IMR-90 (cell line): ENCODE data around the gene CBFA2T3. TPM values are rescaled to one million over a fixed set of nuclear protein-coding genes. Genes with fewer than 3 reads are reported as not detected.

Experiments used
- ATAC-seq: fragments of 200-7000 bp; cut with Tn5 transposase; 2 replicates; pipeline ENCODE4 v1.9.1; 2020; ENCODE audit warnings: low read depth, mild to moderate bottlenecking, moderate library complexity
- BruUV-seq: library from RNA; stranded (reverse); fragments of 400-500 nt; replicated peaks from 2 replicates; lab custom pipeline; 2021; lab: Mats Ljungman, UMichigan
- CTCF ChIA-PET: fragments of 300-600 bp; formaldehyde crosslinking; extraction: SDS; loops from one replicate; lab custom pipeline; 2021; ENCODE audit warnings: antibody characterized with exemption; lab: Yijun Ruan, JAX
- POLR2A ChIA-PET: fragments of 300-600 bp; sonication (Branson Sonifier 250); formaldehyde crosslinking; loops from one replicate; lab custom pipeline; 2022; ENCODE audit warnings: antibody characterized with exemption; ENCODE audit not compliant: unreplicated experiment; lab: Charles Lee
- DNase-seq: peaks from one replicate; pipeline ENCODE4 v3.0.0; 2013
- H2AFZ ChIP-seq: replicated peaks from 2 replicates; pipeline ENCODE3; 2013; ENCODE audit warnings: low read length, mild to moderate bottlenecking; ENCODE audit not compliant: poor library complexity
- H2AK5ac ChIP-seq: 2 replicates; pipeline ENCODE4 v1.6.1; 2013; ENCODE audit warnings: low read depth, low read length, inconsistent platforms
- H2AK9ac ChIP-seq: replicated peaks from 2 replicates; pipeline ENCODE3; 2013; ENCODE audit warnings: mild to moderate bottlenecking, low read depth, low read length, moderate library complexity; ENCODE audit not compliant: poor library complexity
- H2BK120ac ChIP-seq: 2 replicates; pipeline ENCODE4 v1.6.1; 2013; ENCODE audit warnings: low read depth, low read length, inconsistent platforms
- H2BK15ac ChIP-seq: 3 replicates; pipeline ENCODE4 v1.6.1; 2013; ENCODE audit warnings: low read depth, low read length, inconsistent platforms
- H2BK20ac ChIP-seq: 2 replicates; pipeline ENCODE4 v1.6.1; 2013; ENCODE audit warnings: low read depth, mild to moderate bottlenecking, inconsistent platforms, low read length, moderate library complexity
- H2BK5ac ChIP-seq: 2 replicates; pipeline ENCODE4 v1.6.1; 2013; ENCODE audit warnings: mild to moderate bottlenecking, low read depth, low read length, inconsistent platforms; ENCODE audit not compliant: poor library complexity, severe bottlenecking
- H3K14ac ChIP-seq: replicated peaks from 2 replicates; pipeline ENCODE4 v1.6.1; 2013; ENCODE audit warnings: low read depth, low read length, inconsistent platforms
- H3K18ac ChIP-seq: 2 replicates; pipeline ENCODE4 v1.6.1; 2013; ENCODE audit warnings: low read depth, low read length, control low read depth
- H3K23ac ChIP-seq: 2 replicates; pipeline ENCODE4 v1.6.1; 2013; ENCODE audit warnings: low read depth, low read length, inconsistent platforms
- H3K27ac ChIP-seq: 2 replicates; pipeline ENCODE4 v1.5.1; 2013; ENCODE audit warnings: mild to moderate bottlenecking, control low read depth, low read length; ENCODE audit not compliant: insufficient read depth
- H3K27me3 ChIP-seq: 2 replicates; pipeline ENCODE4 v1.6.1; 2013; ENCODE audit warnings: low read length; ENCODE audit not compliant: control insufficient read depth, insufficient read depth
- H3K36me3 ChIP-seq: 2 replicates; pipeline ENCODE4 v1.6.1; 2013; ENCODE audit warnings: low read length, mixed read lengths; ENCODE audit not compliant: control insufficient read depth, insufficient read depth
- H3K4ac ChIP-seq: 2 replicates; pipeline ENCODE4 v1.6.1; 2013; ENCODE audit warnings: low read depth, low read length, inconsistent platforms
- H3K4me1 ChIP-seq: 2 replicates; pipeline ENCODE4 v1.6.1; 2013; ENCODE audit warnings: low read length, mixed read lengths; ENCODE audit not compliant: control insufficient read depth, insufficient read depth
- H3K4me2 ChIP-seq: 2 replicates; pipeline ENCODE4 v1.6.1; 2013; ENCODE audit warnings: low read depth, mild to moderate bottlenecking, control low read depth, low read length, moderate library complexity
- H3K4me3 ChIP-seq: 2 replicates; pipeline ENCODE4 v1.5.1; 2013; ENCODE audit warnings: low read depth, mild to moderate bottlenecking, control low read depth, low read length, moderate library complexity; ENCODE audit not compliant: insufficient read depth
- H3K56ac ChIP-seq: 2 replicates; pipeline ENCODE4 v1.6.1; 2013; ENCODE audit warnings: low read length, inconsistent platforms; ENCODE audit not compliant: insufficient read depth; ENCODE audit errors: extremely low read depth
- H3K79me1 ChIP-seq, 2 experiments: 2 replicates each; pipeline ENCODE4 v1.6.1; 2013; ENCODE audit warnings: low read length in 2 of 2, inconsistent platforms in 1 of 2, low read depth in 1 of 2
- H3K9ac ChIP-seq: 2 replicates; pipeline ENCODE4 v1.6.1; 2013; ENCODE audit warnings: low read depth, low read length, control low read depth
- H3K9me1 ChIP-seq: 2 replicates; pipeline ENCODE4 v1.6.1; 2013; ENCODE audit warnings: low read length, inconsistent platforms; ENCODE audit not compliant: insufficient read depth
- H3K9me3 ChIP-seq: 2 replicates; pipeline ENCODE4 v1.6.1; 2013; ENCODE audit warnings: low read length; ENCODE audit not compliant: control insufficient read depth, insufficient read depth
- H4K20me1 ChIP-seq: 2 replicates; pipeline ENCODE4 v1.6.1; 2013; ENCODE audit warnings: low read length, inconsistent platforms; ENCODE audit not compliant: insufficient read depth
- H4K5ac ChIP-seq: 2 replicates; pipeline ENCODE4 v1.6.1; 2013; ENCODE audit warnings: mild to moderate bottlenecking, low read depth, low read length, control low read depth
- H4K8ac ChIP-seq, 2 experiments: 2 replicates each; pipeline ENCODE4 v1.6.1; 2013; ENCODE audit warnings: low read depth in 2 of 2, low read length in 2 of 2, control low read depth in 1 of 2, inconsistent platforms in 1 of 2
- H4K91ac ChIP-seq: 2 replicates; pipeline ENCODE4 v1.6.1; 2013; ENCODE audit warnings: low read depth, low read length, inconsistent platforms; ENCODE audit not compliant: insufficient read depth
- CHD1 ChIP-seq: IDR thresholded peaks from 2 replicates; pipeline ENCODE4 v1.6.1; 2012; ENCODE audit warnings: low read depth, low read length, improper control_type of control experiment
- FOS ChIP-seq: fragments of 150-350 bp; IDR thresholded peaks from 2 replicates; pipeline ENCODE4 v1.6.1; 2016; ENCODE audit warnings: low read depth, low read length
- MAZ ChIP-seq: IDR thresholded peaks from 2 replicates; pipeline ENCODE4 v1.6.1; 2012; ENCODE audit warnings: low read depth, mild to moderate bottlenecking, low read length, improper control_type of control experiment, moderate library complexity, borderline replicate concordance
- MXI1 ChIP-seq: IDR thresholded peaks from 2 replicates; pipeline ENCODE4 v1.6.1; 2012; ENCODE audit warnings: low read depth, mild to moderate bottlenecking, low read length, moderate library complexity, borderline replicate concordance
- NFE2L2 ChIP-seq: fragments of 150-350 bp; IDR thresholded peaks from 2 replicates; pipeline ENCODE4 v1.6.1; 2016; ENCODE audit warnings: low read depth, mild to moderate bottlenecking, low read length
- POLR2A ChIP-seq: IDR thresholded peaks from 2 replicates; pipeline ENCODE4 v1.6.1; 2012; ENCODE audit warnings: mild to moderate bottlenecking, low read depth, low read length
- RCOR1 ChIP-seq: IDR thresholded peaks from 2 replicates; pipeline ENCODE4 v1.6.1; 2012; ENCODE audit warnings: mild to moderate bottlenecking, low read length, improper control_type of control experiment; ENCODE audit not compliant: insufficient replicate concordance
- SMC3 ChIP-seq: fragments of 150-350 bp; IDR thresholded peaks from 2 replicates; pipeline ENCODE4 v1.6.1; 2016; ENCODE audit warnings: low read depth, mild to moderate bottlenecking, antibody characterized with exemption, low read length, moderate library complexity
- WGBS, 2 experiments: methylation state at CpG; one replicate each; pipeline versions ENCODE4 v1.1.5 to v1.1.7; 2013; ENCODE audit warnings: missing lambda C conversion rate in 2 of 2; ENCODE audit not compliant: insufficient read length in 1 of 2; ENCODE audit errors: extremely low coverage in 2 of 2; 5-methylcytosine and 5-hydroxymethylcytosine counted together
- dilution Hi-C: fragments of 300-500 bp; cut with HindIII; formaldehyde crosslinking; loops from one replicate; pipeline ENCODE4 v1.14.3; 2018; ENCODE audit warnings: low sequenced_read_pairs; ENCODE audit not compliant: unreplicated experiment
- in situ Hi-C: fragments of 300-500 bp; cut with MboI; formaldehyde crosslinking; loops from 3 replicates; pipeline ENCODE4 v1.14.3; 2019; ENCODE audit warnings: low sequenced_read_pairs, inconsistent platforms, mixed read lengths
- intact Hi-C: fragments of 100-400 bp; cut with micrococcal nuclease; formaldehyde crosslinking; loops from 2 replicates; pipeline ENCODE4 v1.10.0; 2022
- polyA plus RNA-seq, 3 experiments: library from polyadenylated mRNA; depleted of rRNA; stranded (reverse); fragments of >200 nt; gene quantifications; 2 replicates each; pipeline ENCODE4 v1.2.3, GENCODE V29; 2012; ENCODE audit warnings: low replicate concordance in 1 of 3
- total RNA-seq: library from RNA; depleted of rRNA; stranded (reverse); fragments of >200 nt; gene quantifications from 2 replicates; pipeline ENCODE4 v1.2.3, GENCODE V29; 2012
- TF ChIP-seq, protein P1 (sequence below): fragments of 150-350 bp; IDR thresholded peaks from 2 replicates; pipeline ENCODE4 v1.6.1; 2017; ENCODE audit warnings: mild to moderate bottlenecking, antibody characterized with exemption, low read length, low read depth

The CBFA2T3 gene
- total and polyA plus RNA-seq, 2 of the 4 experiments (the other 2 are of a cell fraction), result not detected

DNA sequence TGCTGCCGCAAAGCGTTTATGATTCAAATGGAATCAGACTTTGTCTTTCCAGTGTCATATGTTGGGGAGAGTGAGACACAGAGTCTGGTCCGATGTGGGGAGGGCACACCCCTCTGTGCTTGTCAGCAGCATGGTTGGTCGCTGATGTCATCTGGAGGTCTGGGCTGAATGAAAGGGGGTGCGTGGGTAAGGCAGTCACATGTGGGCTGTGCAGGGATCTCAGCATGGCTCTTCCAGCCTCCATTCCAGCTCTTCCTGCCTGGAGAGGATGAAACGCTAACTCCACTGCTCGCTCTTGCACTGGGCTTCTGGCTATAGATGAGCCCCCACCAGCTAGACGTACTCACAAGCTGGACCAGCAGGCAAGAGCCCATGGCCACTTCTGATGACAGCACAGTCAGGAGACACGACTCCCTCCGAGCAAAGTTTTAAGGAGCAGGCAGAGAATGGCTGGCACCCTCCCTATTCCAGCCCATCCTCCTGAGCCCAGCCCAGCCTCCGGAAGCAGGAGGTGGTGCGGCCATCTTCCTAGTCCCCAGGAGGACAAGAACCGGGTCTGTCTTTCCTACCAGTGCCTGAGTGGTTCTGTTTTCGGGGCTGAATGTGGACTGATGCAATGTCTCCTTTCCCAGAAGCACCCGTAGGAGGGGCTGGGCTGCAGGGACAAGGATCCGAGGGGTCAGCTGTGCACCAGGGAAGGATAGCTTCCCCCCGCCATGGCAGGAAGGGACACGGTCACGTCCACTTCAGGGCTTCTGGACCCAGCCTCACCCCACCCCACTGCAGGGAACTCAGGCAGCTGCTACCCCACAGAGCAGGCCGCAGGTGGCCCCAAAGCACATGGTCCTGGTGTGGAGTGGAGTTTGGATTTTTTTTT is 41.5 kb upstream of the CBFA2T3 start:
- POLR2A ChIA-PET, result no interaction called here
- Histone ChIP-seq H3K9ac (no peak overlapping the region), H4K8ac (no peak overlapping the region)

More for the DNA sequence above, 41.5 kb upstream of the CBFA2T3 start:
- Histone ChIP-seq H3K56ac (no peak overlapping the region), H2AFZ (no peak overlapping the region), H2AK5ac (no peak overlapping the region), H4K5ac (no peak overlapping the region), H3K27ac (no peak overlapping the region), H3K9me1 (no peaks in the 10 kb centered on the region), H4K20me1 (no peaks in the 10 kb centered on the region), H2BK5ac (no peak overlapping the region), H3K27me3 (peaks cover 5% of the 10 kb centered on the region), H2AK9ac (no peak overlapping the region), H3K36me3 (no peaks in the 10 kb centered on the region), H4K91ac (no peak overlapping the region), H3K9me3 (no peaks in the 10 kb centered on the region; the same call in 1 of the 2 replicates), H3K18ac (no peak overlapping the region), H2BK20ac (no peak overlapping the region), H3K4me2 (no peak overlapping the region), H2BK120ac (no peak overlapping the region), H3K14ac (no peak overlapping the region), H3K23ac (no peak overlapping the region), H3K4ac (no peak overlapping the region), H3K4me1 (no peaks in the 10 kb centered on the region), H2BK15ac (no peak overlapping the region), H3K79me1 (no peaks in the 10 kb centered on the region), H3K4me3 (no peak overlapping the region)
- DNase-seq (no peak), ATAC-seq (no peak)
- in situ Hi-C loops (no loop called here), dilution Hi-C loops (no loop called here), intact Hi-C loops (no loop called here)
- TF ChIP-seq MAZ (no peak), RCOR1 (no peak), SMC3 (no peak), CHD1 (no peak), FOS (no peak), POLR2A (no peak), NFE2L2 (no peak), MXI1 (no peak)
- TF ChIP-seq, protein P1, sequence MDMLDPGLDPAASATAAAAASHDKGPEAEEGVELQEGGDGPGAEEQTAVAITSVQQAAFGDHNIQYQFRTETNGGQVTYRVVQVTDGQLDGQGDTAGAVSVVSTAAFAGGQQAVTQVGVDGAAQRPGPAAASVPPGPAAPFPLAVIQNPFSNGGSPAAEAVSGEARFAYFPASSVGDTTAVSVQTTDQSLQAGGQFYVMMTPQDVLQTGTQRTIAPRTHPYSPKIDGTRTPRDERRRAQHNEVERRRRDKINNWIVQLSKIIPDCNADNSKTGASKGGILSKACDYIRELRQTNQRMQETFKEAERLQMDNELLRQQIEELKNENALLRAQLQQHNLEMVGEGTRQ, result no peak
- no TSS peak for BruUV-seq
- CTCF ChIA-PET, result no interaction called here
- WGBS, 2 experiments, result 56% methylated on average over 5 of the region's 20 CpGs; no CpG with 5 or more reads in 1 of the 2 experiments
